ENCODE results near the gene MRPS10. TPM values are rescaled to one million over a fixed set of nuclear protein-coding genes. Genes with fewer than 3 reads are reported as not detected.

Gene MRPS10
- total and polyA plus RNA-seq, 2 donors (not counting 1 experiment from before 2014, with no cell fraction given) = 10.5 to 26.4 TPM

GRCh38 chr6:42184475-42184874 lies 33.2 kb downstream of the MRPS10 start:
- Histone ChIP-seq H3K4me3 (ENCODE audit: control extremely low read depth in 1 of 5, extremely low read depth in 1 of 5, insufficient read depth in 1 of 5, low read depth in 2 of 5, low read length in 4 of 5) (no peak overlapping the region), H3K79me2 (ENCODE audit: control insufficient read depth, insufficient read depth, low read length) (no peaks in the 10 kb centered on the region), H2AFZ (ENCODE audit: insufficient read depth, low read depth, low read length, poor library complexity, severe bottlenecking) (no peak overlapping the region), H3K9me3 (ENCODE audit: control extremely low read depth in 1 of 3, control insufficient read depth in 2 of 3, insufficient read depth in 1 of 3, low read length in 2 of 3) (no peaks in the 10 kb centered on the region), H4K20me1 (ENCODE audit: control insufficient read depth, insufficient read depth, low read length, poor library complexity, severe bottlenecking) (no peaks in the 10 kb centered on the region), H3K27ac (ENCODE audit: low read length in 2 of 2) (no peak overlapping the region), H3K4me1 (ENCODE audit: control insufficient read depth in 2 of 2, insufficient read depth in 2 of 2, low read length in 2 of 2) (no peaks in the 10 kb centered on the region), H3K4me2 (replicated peaks; ENCODE audit: low read depth, low read length, poor library complexity, severe bottlenecking) (no peak overlapping the region), H3K36me3 (replicated peaks in 1 of 2; ENCODE audit: control extremely low read depth in 1 of 2, control insufficient read depth in 1 of 2, extremely low read depth in 1 of 2, insufficient read depth in 2 of 2, low read length in 1 of 2) (no peaks in the 10 kb centered on the region), H3K9ac (ENCODE audit: low read length) (no peak overlapping the region), H3K27me3 (replicated peaks in 1 of 4; ENCODE audit: control extremely low read depth in 1 of 4, control insufficient read depth in 3 of 4, insufficient read depth in 4 of 4, low read length in 3 of 4) (peaks cover 0 to 3% (median 0%) of the 10 kb centered on the region in 4 experiments)
- Mint-ChIP-seq H3K27me3 (peaks cover 10% of the 10 kb centered on the region), H3K27ac (no peak overlapping the region), H3K9me3 (ENCODE audit: insufficient read depth) (no peaks in the 10 kb centered on the region), H3K4me1 (no peaks in the 10 kb centered on the region), H3K4me3 (no peak overlapping the region)
- intact Hi-C loops (cut with micrococcal nuclease) = no loop called here
- CTCF ChIA-PET = no interaction called here
- WGBS (ENCODE audit: insufficient coverage) = 100% methylated on average over 1 of the region's 4 CpGs
- POLR2A ChIA-PET = no interaction called here
- DNase-seq (no peak), ATAC-seq (ENCODE audit: low read depth) (no peak)
- TF ChIP-seq CTCF (IDR thresholded peaks at IDR 0.05) (no peak), EZH2 (IDR thresholded peaks at IDR 0.05; ENCODE audit: borderline replicate concordance, insufficient read depth, low read depth, low read length, poor library complexity, severe bottlenecking) (no peak)

- Histone ChIP-seq H3K27me3 (replicated peaks in 1 of 4; ENCODE audit: control extremely low read depth in 1 of 4, control insufficient read depth in 3 of 4, insufficient read depth in 4 of 4, low read length in 3 of 4) (peaks cover 0 to 16% (median 2%) of the 10 kb centered on the region in 4 experiments), H3K79me2 (ENCODE audit: control insufficient read depth, insufficient read depth, low read length) (no peaks in the 10 kb centered on the region), H4K20me1 (ENCODE audit: control insufficient read depth, insufficient read depth, low read length, poor library complexity, severe bottlenecking) (no peaks in the 10 kb centered on the region), H2AFZ (ENCODE audit: insufficient read depth, low read depth, low read length, poor library complexity, severe bottlenecking) (no peak overlapping the region), H3K36me3 (replicated peaks in 1 of 2; ENCODE audit: control extremely low read depth in 1 of 2, control insufficient read depth in 1 of 2, extremely low read depth in 1 of 2, insufficient read depth in 2 of 2, low read length in 1 of 2) (no peaks in the 10 kb centered on the region), H3K4me2 (replicated peaks; ENCODE audit: low read depth, low read length, poor library complexity, severe bottlenecking) (no peak overlapping the region), H3K27ac (ENCODE audit: low read length in 2 of 2) (no peak overlapping the region), H3K9ac (ENCODE audit: low read length) (no peak overlapping the region), H3K9me3 (ENCODE audit: control extremely low read depth in 1 of 3, control insufficient read depth in 2 of 3, insufficient read depth in 1 of 3, low read length in 2 of 3) (no peaks in the 10 kb centered on the region), H3K4me3 (ENCODE audit: control extremely low read depth in 1 of 5, extremely low read depth in 1 of 5, insufficient read depth in 1 of 5, low read depth in 2 of 5, low read length in 4 of 5) (no peak overlapping the region), H3K4me1 (ENCODE audit: control insufficient read depth in 2 of 2, insufficient read depth in 2 of 2, low read length in 2 of 2) (peaks cover 5 to 7% of the 10 kb centered on the region in 2 donors)
- intact Hi-C loops (cut with micrococcal nuclease) = no loop called here
- peaks cover 16% of the 10 kb centered on the region for H3K27me3 Mint-ChIP-seq
- H3K9me3 Mint-ChIP-seq (ENCODE audit: insufficient read depth) = no peaks in the 10 kb centered on the region
- 92% methylated on average over 2 of the region's 5 CpGs for WGBS (ENCODE audit: insufficient coverage)
- no peak for DNase-seq
- TF ChIP-seq CTCF (IDR thresholded peaks at IDR 0.05) (no peak), EZH2 (IDR thresholded peaks at IDR 0.05; ENCODE audit: borderline replicate concordance, insufficient read depth, low read depth, low read length, poor library complexity, severe bottlenecking) (no peak)
- no peak for ATAC-seq (ENCODE audit: low read depth)
- H3K4me1 Mint-ChIP-seq = peaks cover 7% of the 10 kb centered on the region
- CTCF ChIA-PET = no interaction called here
- no peak overlapping the region for H3K27ac Mint-ChIP-seq
- POLR2A ChIA-PET = no interaction called here
- H3K4me3 Mint-ChIP-seq = no peak overlapping the region
Measured at GRCh38 chr6:42182101-42182500, 35.6 kb downstream of the MRPS10 start.
